ENCODE results near the gene SCN4B.
A peak's percentile ranks its signal among the peaks of the same experiment; 100 is the strongest.
"Not testable (repeated sequence)": the region's sequence is repeated elsewhere in the genome, so short reads cannot be mapped to it uniquely, and the experiment has no call there.

SCN4B gene

GRCh38 chr11:118152552-118153471, at the start of gene SCN4B:
SCN4B (minus strand) TSS chr11:118152823; CDS start chr11:118152673, 150 bp downstream.
- no peak for DNase-seq (ENCODE audit: low read depth in 2 of 2)

GRCh38 chr11:118201966-118202365, 49.3 kb upstream of the SCN4B start:
- no peak for DNase-seq (ENCODE audit: low read depth in 2 of 2)

GRCh38 chr11:118200901-118201680, 48.5 kb upstream of the SCN4B start:
- peak in 1 of 2 donors; percentile 67 for DNase-seq (ENCODE audit: low read depth in 2 of 2)

DNA sequence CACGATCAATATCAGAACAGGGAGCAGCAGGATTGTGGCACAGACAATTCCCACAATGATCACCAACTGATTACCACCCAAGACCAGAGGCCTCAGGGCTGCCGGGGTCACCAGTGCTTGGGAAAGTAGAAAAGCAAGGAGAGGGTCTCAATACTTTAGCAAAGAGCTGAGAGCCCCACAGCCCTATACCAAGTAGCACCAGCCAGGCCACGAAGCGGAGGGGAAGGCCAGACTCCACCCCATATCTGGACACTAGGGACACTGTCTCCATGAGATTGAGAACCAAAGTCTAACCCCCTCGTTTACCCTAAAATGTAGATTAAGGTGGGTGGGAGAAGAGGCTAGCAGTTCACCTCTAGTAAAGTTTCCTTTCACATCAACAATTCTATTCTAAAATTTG, 47.9 kb upstream of the SCN4B start:
- no peak for DNase-seq (ENCODE audit: low read depth in 2 of 2)

GRCh38 chr11:118199135-118199534, 46.5 kb upstream of the SCN4B start:
- DNase-seq (ENCODE audit: low read depth in 2 of 2) = no peak

DNA sequence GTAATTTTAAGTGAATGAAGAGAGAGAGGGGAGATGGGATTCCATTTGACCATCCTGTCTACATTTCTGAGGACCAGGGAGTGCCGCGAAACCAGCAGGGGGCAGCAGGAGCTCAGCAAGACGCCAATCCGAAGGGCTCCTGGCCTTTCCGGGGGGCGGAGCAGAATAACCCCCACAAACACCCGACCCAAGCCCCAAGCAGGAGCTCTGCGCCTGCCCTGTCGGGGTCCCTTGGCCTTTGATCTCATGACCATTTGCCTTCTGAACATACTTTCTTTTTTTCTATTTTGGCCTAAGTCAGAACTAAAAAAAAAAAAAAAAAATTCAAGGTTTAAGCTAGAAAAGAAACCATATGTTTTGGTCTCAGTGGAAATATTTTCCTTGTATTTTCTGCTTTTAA, 45.7 kb upstream of the SCN4B start:
- DNase-seq (ENCODE audit: low read depth in 2 of 2) = peak; percentile 62 to 78

DNA sequence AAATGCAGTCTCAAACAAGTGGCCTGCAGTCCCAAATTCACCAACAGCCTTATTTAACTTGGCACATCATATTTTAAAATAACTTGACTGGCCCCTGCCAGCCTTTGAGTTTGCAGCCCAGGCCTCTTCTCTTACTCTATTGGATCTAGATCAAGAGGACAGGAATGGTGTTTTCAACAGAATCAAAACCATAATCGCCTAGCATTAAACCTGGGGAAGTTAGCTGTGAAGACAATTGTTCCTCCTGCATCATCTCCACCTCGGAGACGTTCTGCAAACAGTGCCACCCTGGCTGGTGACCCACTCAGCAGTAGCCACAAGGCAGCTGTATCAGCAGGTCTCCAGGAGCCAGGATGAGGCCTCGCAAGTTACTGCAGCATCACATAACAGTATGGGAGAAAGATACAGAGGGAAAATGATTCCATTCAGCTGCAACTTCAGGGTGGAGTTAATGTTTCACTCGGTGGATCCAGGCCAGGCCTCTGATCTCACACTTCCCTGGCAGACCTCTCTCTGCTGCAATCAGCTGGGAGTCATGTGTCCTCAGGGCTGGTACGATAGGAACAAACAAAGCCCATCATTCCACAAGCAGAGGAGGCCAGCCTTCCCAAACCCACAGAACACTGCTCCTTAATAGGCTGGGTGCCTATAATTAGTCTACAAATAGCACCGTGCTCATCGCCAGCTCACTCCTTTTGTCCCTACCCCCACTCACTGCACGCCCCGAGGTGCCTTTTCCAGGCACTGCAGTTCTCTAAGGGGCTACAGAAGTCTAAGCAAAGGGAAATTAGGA, 42.4 kb upstream of the SCN4B start:
- no peak for DNase-seq (ENCODE audit: low read depth in 2 of 2)

GRCh38 chr11:118193910-118194566, 41.4 kb upstream of the SCN4B start:
- no peak for DNase-seq (ENCODE audit: low read depth in 2 of 2)

DNA sequence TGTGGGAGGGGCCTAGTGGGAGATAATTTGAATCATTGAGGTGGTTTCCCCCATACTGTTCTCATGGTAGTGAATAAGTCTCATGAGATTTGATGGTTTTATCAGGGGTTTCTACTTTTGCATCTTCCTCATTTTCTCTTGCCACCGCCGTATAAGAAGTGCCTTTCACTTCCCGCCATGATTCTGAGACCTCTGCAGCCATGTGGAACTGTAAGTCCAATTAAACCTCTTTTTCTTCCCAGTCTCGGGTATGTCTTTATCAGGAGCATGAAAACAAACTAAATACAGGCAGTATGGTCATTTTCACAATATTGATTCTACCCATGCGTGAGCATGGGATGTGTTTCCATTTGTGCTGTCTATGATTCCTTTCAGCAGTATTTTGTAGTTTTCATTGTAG, 40.2 kb upstream of the SCN4B start:
- DNase-seq (ENCODE audit: low read depth in 2 of 2) = not testable (repeated sequence)

DNA sequence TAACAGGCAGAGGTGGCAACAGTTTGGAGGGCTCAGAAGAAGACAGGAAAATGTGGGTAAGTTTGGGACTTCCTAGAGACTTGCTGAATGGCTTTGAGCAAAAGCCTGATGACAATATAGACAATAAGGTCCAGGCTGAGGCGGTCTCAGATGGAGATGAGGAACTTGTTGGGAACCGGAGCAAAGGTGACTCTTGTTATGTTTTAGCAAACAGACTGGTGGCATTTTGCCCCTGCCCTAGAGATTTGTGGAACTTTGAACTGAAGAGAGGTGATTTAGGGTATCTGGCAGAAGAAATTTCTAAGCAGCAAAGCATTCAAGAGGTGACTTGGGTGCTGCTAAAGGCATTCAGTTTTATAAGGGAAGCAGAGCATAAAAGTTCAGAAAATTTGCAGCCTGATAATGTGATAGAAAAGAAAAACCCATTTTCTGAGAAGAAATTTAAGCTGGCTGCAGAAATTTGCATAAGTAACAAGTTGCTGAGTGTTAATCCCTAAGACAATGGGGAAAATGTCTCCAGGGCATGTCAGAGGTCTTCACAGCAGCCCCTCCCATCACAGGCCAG, 38.4 kb upstream of the SCN4B start:
- not testable (repeated sequence) for DNase-seq (ENCODE audit: low read depth in 2 of 2)

GRCh38 chr11:118186346-118187107, 33.9 kb upstream of the SCN4B start:
- no peak for DNase-seq (ENCODE audit: low read depth in 2 of 2)

- DNase-seq (ENCODE audit: low read depth in 2 of 2) = no peak
Measured at GRCh38 chr11:118184784-118185579, 32.4 kb upstream of the SCN4B start.

- DNase-seq (ENCODE audit: low read depth in 2 of 2) = not testable (repeated sequence)
Measured at GRCh38 chr11:118183691-118184090, 31.1 kb upstream of the SCN4B start.

DNA sequence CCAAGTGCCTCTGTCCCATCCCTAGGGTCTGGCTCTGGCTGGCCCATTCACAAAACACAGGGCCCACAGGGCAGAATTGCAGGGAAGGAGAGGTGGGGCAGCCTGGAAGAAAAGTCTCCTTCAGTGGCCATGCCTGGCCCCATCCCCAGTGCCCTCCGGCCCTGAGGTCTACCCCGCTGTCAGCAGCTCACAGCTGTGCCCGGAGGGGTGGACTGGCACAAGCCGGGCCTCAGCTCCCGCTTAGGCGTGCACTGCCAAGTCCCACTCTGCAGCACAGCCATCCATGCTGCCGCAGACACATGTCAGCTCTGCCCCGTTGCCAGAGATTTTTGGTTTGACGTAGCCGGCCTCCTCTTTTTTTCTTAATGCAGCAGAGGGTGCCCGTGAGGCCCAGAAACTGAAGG, 27.7 kb upstream of the SCN4B start:
- no peak for DNase-seq (ENCODE audit: low read depth in 2 of 2)

DNA sequence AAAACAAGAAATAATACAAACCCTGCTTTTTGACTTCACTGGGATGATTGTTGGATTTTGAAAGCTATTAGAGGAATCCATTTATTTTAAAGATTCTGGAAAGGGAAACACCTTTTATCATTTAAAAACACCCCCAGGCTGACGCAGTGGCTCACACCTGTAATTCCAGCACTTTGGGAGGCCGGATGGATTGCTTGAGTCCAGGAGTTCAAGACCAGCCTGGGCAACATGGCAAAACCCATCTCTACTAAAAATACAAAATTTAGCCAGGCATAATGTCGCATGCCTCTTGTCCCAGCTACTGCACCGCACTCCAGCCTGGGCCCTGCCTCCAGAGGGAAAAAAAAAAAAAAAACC, 24.1 kb upstream of the SCN4B start:
- no peak for DNase-seq (ENCODE audit: low read depth in 2 of 2)

DNA sequence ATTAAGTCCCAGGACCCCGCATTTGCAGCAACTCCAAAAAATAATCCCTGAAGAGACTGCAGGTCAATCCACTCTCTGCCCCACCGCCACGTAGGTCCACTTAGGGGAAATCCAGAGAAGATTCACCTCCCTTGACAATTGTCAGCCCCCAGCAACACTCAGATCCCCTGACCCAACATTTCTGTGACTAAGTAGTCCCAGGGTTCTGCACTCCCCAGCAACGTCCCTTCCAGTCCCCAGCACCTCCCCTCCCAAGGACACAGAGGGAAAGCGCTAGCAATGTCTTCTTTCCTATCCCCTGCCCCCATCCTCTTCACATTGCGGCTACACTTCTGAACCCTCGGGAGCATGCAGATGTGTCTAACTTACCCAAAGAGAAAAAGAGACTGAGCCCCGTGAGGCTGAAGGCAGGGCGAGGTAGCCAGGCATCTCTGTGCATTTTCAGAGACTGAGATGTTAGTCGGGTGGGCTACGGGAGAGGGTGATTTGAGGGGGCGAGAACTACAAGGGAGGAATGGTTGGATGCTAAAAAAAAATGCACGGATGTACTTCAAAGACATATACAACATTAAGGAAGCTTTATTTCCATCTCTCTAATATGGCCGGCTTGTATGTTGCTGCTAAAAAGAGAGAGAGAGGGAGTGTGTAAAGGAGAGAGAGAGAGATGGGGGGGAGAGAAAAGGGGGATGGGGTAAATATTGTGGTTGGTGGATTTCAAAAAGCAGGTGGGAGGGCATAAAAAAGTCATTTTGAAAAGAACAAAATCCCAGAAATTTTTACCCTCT, 23.6 kb upstream of the SCN4B start, which contains the start of gene SCN2B:
Gene SCN2B (minus strand): TSS at position 647 of the 785 bp plus-strand sequence. CDS start 208 bp downstream, at position 439.
- DNase-seq (ENCODE audit: low read depth in 2 of 2) = no peak

DNA sequence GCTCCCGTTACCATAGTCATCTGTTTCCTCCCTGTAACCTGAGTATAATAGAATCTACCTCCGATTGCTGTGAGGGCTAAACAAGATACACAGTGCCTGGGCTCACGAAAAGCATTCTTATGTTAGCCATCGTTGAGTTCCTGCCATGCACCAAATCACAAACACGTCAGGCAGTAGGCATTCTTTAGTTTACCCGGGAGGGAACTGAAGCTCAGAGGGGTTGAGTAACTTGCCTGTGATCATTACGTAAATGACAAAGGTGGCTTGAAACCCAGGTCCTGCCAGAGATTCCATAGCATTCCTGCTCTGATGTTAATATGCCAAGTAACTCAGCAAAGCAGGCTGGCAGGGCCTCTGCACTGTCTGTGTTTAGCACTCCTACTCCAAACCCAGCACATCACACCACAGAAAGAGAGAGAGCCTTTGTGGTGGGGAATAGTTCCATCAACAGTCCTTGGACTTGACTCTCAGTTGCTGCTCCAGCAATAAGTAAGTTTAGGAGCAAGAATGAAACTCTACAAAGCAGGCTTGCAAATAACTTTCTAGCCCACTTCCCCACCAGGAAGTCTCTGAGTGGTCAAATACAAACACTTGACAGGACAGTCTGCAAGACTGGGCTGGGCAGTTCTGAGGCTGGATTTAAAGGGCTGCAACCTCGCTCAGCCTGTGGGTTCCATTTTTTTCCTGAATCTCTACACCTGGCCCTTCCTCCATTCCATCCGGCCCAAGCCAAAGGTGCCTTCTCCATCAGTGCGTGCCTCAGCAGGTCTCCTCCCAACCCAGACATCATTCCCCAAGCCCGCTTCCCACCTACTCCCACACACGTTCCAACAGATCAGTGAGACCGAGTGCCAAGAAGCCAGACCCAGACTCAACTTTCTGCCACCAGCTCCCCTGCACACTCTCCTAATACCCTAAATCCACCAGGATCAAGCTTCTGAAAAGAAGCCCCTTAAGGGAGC, 22.7 kb upstream of the SCN4B start:
- DNase-seq (ENCODE audit: low read depth in 2 of 2) = no peak
